Stimulated activated CD4-positive, alpha-beta T cell treated with anti-CD3 and anti-CD28 coated beads, Interleukin-1b, Interleukin-23, amount 100 ng/mL, for 4 hours (primary cell): ENCODE measurements around the gene GPBP1.
"Not testable (repeated sequence)": the region's sequence is repeated elsewhere in the genome, so short reads cannot be mapped to it uniquely, and the experiment has no call there.

Source experiments
- DNase-seq, 2 donors: peaks; one replicate each; pipeline ENCODE4 v3.0.0-alpha.2; 2020; ENCODE audit warnings: low read depth in 2 of 2

GPBP1 gene

DNA sequence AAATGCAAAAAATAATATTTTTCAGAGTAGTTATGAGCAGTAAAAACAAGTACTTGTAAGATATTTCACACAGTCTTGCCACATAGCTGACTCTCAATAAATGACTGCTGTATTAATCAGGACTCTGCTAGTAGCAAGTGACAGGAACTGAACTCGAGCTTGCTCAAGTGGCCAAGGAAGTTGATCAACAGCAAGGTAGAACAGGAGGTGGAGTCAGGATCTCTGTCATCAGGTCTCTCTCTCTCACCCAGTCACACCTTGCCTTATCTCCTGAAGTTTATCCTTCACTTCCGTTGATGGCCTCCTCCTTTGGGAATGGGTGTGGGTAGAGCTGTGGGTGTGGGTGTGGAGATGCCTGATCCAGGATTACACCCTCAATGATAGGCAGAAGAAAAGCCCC is 107.0 kb downstream of the GPBP1 start:
- DNase-seq = no peak

GRCh38 chr5:57285084-57285483 is 111.2 kb downstream of the GPBP1 start:
- DNase-seq = not testable (repeated sequence)

GRCh38 chr5:57291894-57292293 is 118.0 kb downstream of the GPBP1 start:
- DNase-seq = no peak

- DNase-seq = no peak
Observed at GRCh38 chr5:57292336-57292735, 118.5 kb downstream of the GPBP1 start.

- peak; percentile 64 to 86 for DNase-seq
Observed at GRCh38 chr5:57298295-57298984, 124.6 kb downstream of the GPBP1 start.

- peak in 1 of 2 donors; percentile 48 for DNase-seq
Observed at GRCh38 chr5:57298985-57299491, 125.2 kb downstream of the GPBP1 start.

DNA sequence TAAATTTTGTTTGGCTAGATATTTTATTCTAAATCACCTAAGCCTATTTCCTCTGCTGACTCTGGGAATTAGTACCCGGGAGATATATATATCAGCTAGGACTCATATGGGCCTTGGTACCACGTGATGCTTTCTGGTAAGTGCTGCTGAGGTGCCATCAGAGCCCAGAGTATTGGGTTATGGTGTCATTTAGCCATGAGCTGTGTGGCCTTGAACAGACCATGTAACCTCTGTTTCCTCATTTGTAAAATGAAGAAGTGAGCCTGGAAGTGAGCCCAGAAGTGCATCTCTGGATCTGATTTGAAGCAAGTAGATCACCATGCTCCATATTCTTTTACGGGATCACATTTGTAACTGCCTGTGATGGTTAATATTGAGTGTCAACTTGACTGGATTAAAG is 126.1 kb downstream of the GPBP1 start:
- no peak for DNase-seq

DNA sequence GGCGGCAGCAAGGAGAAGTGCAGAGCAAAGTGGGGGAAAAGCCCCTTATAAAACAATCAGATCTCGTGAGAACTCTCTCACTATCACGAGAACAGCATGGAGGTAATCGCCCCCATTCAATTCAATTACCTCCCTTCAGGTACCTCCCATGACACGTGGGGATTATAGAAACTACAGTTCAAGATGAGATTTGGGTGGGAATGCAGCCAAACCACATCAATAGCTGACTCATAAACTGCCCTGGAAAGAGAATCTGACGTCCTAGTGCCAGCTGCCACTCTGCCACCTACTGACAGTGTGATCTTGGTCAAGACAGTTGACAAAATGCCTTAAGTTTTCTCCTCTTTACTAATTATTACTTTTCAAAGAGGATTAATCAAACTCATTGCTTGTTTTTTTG is 128.3 kb downstream of the GPBP1 start:
- DNase-seq = peak in 1 of 2 donors; percentile 21

- no peak for DNase-seq
Observed at GRCh38 chr5:57302643-57303042, 128.8 kb downstream of the GPBP1 start.

DNA sequence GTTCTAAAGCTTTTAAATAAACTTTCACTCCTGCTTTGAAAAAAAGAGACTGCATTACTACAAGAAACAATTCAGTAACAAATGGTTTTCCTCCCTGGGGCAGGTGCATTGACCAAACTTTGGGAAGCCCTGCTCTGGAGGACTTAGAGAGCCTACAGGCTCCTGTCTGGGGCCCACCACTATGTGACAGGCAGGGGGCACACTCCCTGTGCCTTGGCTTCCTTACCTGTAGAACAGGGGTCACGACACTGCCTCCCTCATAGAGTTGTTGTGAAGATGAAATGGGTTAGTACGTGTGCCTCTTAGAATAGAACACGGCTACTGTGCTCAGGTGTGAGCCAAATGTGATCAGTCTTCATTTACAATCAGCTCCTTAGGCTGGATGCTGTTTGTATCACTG is 130.1 kb downstream of the GPBP1 start:
- no peak for DNase-seq

DNA sequence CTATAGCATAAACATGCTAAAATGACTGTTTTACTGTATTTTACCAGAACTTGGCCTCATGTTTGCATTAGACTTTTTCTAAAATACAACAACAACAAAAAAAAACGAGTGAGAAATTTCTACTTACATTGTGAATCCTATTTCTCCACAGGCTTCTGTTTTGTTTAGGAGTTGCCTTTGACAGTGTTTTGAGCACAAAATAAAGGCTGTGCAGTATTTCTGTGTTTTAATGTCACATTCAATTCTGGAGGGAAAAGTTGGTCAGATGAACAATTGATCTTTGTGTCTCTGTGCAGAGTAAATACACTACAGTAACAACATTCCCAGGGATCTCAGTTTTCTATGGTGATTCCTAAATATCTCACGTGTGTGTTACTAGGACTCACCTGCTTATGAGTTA is 131.1 kb downstream of the GPBP1 start:
- no peak for DNase-seq

DNA sequence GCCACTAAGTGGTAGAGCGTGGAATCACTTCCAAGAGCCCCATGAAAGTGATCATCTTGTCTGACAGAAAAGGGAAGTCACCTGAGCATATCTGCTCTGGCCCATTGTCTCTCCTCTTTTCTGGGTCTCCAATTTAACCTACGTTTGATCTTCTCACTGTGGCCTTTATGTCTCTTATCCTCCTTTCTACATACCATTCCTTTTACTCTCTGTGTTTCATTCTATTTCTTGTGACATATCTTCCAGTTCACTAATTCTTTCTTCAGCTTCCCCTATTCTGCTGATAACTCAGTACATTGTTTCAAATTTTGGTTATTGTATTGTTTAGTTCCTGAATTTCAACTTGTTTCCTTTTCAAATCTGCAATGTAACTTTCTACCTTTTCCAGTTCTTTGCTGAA is 132.5 kb downstream of the GPBP1 start:
- no peak for DNase-seq

DNA sequence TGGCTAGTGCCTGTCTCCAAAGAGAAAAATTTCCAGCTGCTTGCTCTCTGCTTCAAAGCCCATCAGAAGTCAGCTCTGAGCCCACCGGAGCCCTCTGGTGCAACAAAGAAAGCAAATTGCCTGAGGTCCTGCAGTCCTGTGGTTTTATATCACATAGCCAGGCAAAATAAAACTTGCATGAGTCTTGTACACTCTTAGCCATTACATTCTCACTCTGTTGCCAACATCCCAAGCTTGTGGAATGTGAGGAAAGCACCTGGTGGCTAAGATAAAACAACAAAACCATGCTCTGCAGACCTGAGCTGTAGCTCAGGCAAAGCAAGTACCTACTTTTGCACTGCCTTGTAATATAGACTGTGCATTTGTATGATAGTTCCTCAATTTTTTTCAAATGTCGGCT is 133.7 kb downstream of the GPBP1 start:
- no peak for DNase-seq

- DNase-seq = not testable (repeated sequence)
Observed at GRCh38 chr5:57309022-57309421, 135.2 kb downstream of the GPBP1 start.

- no peak for DNase-seq
Observed at GRCh38 chr5:57311251-57311650, 137.4 kb downstream of the GPBP1 start.

GRCh38 chr5:57311921-57312735 is 138.3 kb downstream of the GPBP1 start:
- DNase-seq = no peak

DNA sequence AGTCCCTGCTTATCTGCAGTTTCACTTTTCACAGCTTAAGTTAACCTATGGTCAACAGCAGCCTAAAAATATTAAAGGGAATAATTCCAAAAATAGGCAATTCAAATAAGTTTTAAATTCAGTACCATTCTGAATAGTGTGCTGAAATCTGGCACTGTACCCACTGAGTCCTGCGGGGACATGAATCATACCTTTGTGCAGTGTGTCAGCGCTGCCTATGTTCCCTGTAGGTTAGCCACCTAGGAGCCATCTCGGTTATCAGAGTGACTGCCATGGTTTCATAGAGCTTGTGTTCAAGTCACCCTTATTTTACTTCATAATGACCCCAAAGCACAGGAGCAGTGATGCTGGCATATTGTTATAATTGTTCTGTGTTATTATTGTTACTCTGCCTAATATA is 139.9 kb downstream of the GPBP1 start:
- DNase-seq = no peak
